Vagina (tissue), 2 donors: ENCODE measurements around the gene MRPS11.

ENCODE experiments used
- POLR2AphosphoS5 ChIP-seq, 2 donors: sonication (generic); formaldehyde crosslinking; IDR thresholded peaks; one replicate each; pipeline ENCODE4 v1.9.0; 2017; ENCODE audit warnings: antibody characterized with exemption in 2 of 2, mild to moderate bottlenecking in 2 of 2, low read depth in 1 of 2; ENCODE audit not compliant: insufficient read depth in 1 of 2
- TF ChIP-seq, protein P1 (sequence below), 3 experiments: fragments of 450-650 bp in 2 of 3; fragments of 200-600 bp in 1 of 3; sonication (generic) in 1 of 3; IDR thresholded peaks; one replicate each; pipeline ENCODE4 v1.5.1; 2017 to 2019; ENCODE audit warnings: antibody characterized with exemption in 3 of 3, mild to moderate bottlenecking in 2 of 3, moderate library complexity in 2 of 3

DNA sequence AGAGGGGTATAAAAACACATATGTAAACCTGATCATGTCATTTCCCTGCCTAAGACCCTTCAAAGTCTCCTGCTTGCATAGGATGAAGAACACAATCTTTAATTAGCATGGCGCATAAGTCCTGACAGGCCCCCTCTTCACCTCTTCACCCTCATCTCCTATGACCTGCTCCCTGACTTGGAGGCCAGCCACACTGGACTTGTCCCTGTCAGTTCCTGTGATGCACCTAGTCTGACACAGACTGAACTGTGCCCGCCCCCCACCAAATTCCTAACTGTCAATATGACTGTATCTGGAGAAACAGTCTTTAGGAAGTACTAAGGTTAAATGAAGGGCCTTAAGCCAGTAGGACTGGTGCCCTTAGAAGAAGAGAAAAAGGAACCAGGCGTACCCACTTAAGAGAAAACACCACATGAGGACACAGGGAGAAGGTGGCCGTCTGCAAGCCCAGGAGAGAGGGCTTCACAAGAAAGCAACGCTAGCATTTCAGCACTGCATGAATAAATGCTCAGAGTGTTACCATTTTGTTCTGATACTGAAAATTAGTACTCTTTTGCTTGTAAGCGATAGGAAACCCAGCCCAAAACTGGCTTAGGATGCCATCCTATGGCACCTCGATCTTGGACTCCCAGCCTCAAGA, 34.3 kb upstream of the MRPS11 start:
- TF ChIP-seq, protein P1, sequence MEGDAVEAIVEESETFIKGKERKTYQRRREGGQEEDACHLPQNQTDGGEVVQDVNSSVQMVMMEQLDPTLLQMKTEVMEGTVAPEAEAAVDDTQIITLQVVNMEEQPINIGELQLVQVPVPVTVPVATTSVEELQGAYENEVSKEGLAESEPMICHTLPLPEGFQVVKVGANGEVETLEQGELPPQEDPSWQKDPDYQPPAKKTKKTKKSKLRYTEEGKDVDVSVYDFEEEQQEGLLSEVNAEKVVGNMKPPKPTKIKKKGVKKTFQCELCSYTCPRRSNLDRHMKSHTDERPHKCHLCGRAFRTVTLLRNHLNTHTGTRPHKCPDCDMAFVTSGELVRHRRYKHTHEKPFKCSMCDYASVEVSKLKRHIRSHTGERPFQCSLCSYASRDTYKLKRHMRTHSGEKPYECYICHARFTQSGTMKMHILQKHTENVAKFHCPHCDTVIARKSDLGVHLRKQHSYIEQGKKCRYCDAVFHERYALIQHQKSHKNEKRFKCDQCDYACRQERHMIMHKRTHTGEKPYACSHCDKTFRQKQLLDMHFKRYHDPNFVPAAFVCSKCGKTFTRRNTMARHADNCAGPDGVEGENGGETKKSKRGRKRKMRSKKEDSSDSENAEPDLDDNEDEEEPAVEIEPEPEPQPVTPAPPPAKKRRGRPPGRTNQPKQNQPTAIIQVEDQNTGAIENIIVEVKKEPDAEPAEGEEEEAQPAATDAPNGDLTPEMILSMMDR (IDR thresholded peaks at IDR 0.05), result no peak
- TF ChIP-seq POLR2AphosphoS5 (IDR thresholded peaks at IDR 0.05; ENCODE audit: insufficient read depth in 1 of 2, low read depth in 1 of 2), result no peak
